GM21423 (cell line): ENCODE results near the gene PIMREG.

Experiments used
- ATAC-seq: cut with Tn5 transposase; IDR thresholded peaks from one replicate; pipeline ENCODE4 v1.9.1; 2021; ENCODE audit warnings: mild to moderate bottlenecking, moderate library complexity; ENCODE audit not compliant: unreplicated experiment

Gene PIMREG

DNA sequence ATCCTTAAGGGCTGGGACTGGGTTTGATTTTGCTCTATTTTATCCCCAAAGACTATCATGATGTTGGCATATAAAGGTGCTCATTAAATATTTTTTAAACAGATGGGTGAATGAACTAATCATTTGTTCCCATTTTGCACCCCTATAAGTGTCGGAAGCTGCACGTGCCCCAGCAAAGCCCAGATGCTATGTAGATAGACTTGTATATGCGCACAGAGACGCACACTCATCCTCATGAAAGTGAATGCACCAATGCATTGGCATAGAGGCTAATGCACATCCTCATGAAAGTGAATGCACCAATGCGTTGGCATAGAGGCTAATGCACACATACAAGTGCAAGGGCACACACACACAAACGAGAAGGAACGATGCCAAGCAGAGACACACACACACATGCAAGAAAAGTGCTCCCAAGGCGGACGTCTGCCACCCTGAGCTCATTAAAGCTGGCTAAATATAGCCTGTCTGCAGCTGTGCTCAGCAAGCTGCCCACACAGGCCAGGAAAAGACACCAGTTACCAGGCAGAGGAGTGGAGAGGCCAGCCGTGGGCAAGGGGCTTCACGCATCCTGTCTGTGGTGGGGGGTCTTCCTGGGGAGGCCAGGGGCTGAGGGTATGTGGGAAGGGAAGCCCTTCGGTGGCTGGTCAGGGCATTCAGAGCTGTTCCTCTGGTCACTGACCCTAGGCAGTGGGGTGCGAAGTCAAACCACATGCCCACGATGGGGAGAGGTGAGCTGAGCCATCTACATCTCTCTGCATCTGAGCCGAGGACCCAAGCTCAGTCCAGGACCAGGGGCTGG is 52.6 kb downstream of the PIMREG start:
- no peak for ATAC-seq

DNA sequence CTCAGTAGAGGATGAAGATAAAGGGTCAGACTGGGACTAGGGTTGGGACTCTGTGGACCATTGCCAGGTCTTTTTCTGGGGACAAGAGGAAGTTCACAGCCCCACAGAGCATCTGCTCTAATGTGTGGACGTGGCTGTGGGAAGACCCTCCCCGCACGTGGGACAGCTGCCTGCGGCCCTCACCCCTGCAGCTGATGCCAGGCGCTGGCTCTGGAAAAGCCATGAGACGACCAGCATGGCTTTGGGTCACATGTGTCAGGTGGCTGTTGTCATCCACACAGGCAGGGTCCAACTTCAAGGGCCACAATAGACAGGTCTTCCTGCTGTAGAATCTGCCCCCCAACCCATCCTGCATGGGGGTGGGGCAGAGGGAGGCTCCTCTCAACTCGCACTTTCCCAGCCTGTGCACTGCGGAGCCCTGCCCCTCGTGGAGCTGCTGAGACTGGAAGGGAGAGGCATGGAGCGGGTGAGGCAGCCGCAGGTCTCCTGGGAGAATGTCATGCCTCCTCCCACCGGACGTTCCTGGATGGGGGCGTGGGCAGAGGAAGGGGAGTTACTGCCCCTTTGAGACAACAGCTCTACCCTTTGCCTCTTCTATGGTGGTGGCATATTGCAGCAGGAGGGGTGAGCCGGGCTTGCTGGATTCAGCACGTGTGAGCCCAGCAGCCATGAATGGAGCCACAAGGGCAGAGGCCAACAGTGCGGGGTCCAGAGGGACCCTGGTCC is 53.4 kb downstream of the PIMREG start:
- ATAC-seq: no peak

DNA sequence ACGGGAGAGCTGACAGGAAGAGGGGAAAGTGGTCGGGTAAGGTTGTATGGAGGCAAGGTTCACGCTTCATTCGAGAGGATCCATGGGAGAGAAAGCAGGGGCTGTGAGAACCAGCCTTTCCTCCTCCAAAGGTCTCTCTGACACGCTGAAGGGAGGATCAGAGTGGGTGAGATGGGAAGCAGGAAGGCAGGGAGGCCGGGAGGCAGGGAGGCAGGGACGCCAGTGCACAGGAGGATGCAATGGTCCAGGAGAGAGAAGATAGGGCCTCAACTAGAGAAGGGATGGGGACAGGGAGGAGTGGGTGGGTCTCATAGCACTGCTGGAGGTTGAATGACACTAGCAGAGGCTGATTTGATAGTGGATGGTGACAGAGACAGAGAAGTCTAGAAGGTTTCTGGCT is 54.1 kb downstream of the PIMREG start:
- ATAC-seq: no peak

DNA sequence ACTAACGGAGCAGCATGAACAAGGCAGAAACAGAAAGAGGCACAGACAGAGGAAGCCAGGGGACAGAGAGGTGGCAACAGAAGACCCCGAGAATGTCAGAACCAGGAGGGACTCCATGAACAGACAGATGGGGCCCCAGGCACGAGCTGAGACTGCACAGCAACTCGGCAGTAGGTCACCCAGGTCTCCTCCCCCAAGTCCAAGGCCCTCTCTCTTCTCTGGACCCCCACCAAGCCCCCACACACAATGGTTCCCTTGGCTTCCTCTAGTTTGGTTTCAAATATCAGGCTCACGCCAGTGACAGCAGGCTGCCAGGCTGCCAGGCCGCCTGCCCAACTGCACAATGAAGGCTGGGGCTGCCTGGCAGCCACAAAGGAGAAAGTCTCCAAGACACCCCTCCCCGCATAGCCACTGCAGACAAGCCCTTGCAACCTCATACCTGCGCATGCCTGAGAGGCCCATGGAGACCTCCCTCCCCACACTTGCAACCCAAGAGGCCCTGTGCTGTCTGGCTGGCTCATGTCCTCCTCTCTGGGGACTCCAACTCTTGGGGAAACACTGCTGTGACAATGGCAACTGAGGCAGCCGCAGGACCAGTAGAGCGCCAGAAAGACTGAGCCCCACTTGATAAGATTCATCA is 54.8 kb downstream of the PIMREG start:
- no peak for ATAC-seq
